Effector CD4-positive, alpha-beta T cell (primary cell): ENCODE data around the gene LAMB3.

Experiments used
- DNase-seq: peaks from one replicate; pipeline ENCODE4 v3.0.0-alpha.2; 2020

LAMB3 gene

GRCh38 chr1:209661071-209661470, 8.8 kb upstream of the LAMB3 start:
- DNase-seq = no peak

GRCh38 chr1:209659909-209660308, 7.7 kb upstream of the LAMB3 start:
- DNase-seq = no peak

GRCh38 chr1:209657918-209658317, 5.7 kb upstream of the LAMB3 start:
- DNase-seq = no peak

GRCh38 chr1:209657140-209657879, 5.1 kb upstream of the LAMB3 start:
- DNase-seq = no peak

- DNase-seq = no peak
Measured at GRCh38 chr1:209655411-209656231, 3.4 kb upstream of the LAMB3 start.

- DNase-seq = no peak
Measured at GRCh38 chr1:209653915-209654351, 1.7 kb upstream of the LAMB3 start.

- DNase-seq = no peak
Measured at GRCh38 chr1:209652873-209653401, 712 bp upstream of the LAMB3 start.

- DNase-seq = peak; percentile 12
Measured at GRCh38 chr1:209651138-209651587, 1.1 kb downstream of the LAMB3 start.

- no peak for DNase-seq
Measured at GRCh38 chr1:209650454-209650853, 1.8 kb downstream of the LAMB3 start.

GRCh38 chr1:209648931-209649776, 3.1 kb downstream of the LAMB3 start:
- DNase-seq = no peak

GRCh38 chr1:209648346-209648745, 3.9 kb downstream of the LAMB3 start:
- no peak for DNase-seq

GRCh38 chr1:209647156-209647555, 5.1 kb downstream of the LAMB3 start:
- DNase-seq = no peak

- no peak for DNase-seq
Measured at GRCh38 chr1:209646558-209646957, 5.7 kb downstream of the LAMB3 start.

- DNase-seq = no peak
Measured at GRCh38 chr1:209645574-209646452, 6.4 kb downstream of the LAMB3 start.

- DNase-seq = no peak
Measured at GRCh38 chr1:209643285-209644020, 8.8 kb downstream of the LAMB3 start.

GRCh38 chr1:209642816-209643215, 9.4 kb downstream of the LAMB3 start:
- DNase-seq = no peak

GRCh38 chr1:209641832-209642172, 10.4 kb downstream of the LAMB3 start:
- no peak for DNase-seq

- no peak for DNase-seq
Measured at GRCh38 chr1:209635850-209636249, 16.4 kb downstream of the LAMB3 start.

GRCh38 chr1:209634005-209634737, 18.1 kb downstream of the LAMB3 start:
- DNase-seq = no peak

GRCh38 chr1:209633335-209633997, 18.8 kb downstream of the LAMB3 start:
- DNase-seq = no peak
